Brain microvascular endothelial cell (primary cell): Measurements from ENCODE around the gene GUCA1A.
"Not testable (repeated sequence)": the region's sequence is repeated elsewhere in the genome, so short reads cannot be mapped to it uniquely, and the experiment has no call there.

Source experiments
- DNase-seq: peaks from one replicate; pipeline ENCODE4 v3.0.0-alpha.2; 2020
- H3K27ac ChIP-seq: fragments of 250-450 bp; sonication (Bioruptor Pico); 2 replicates; pipeline ENCODE4 v1.5.1; 2020; ENCODE audit warnings: mild to moderate bottlenecking, moderate library complexity
- H3K27me3 ChIP-seq: fragments of 250-450 bp; sonication (Bioruptor Pico); replicated peaks from 2 replicates; pipeline ENCODE4 v1.5.1; 2020; ENCODE audit warnings: mild to moderate bottlenecking
- H3K36me3 ChIP-seq: fragments of 250-450 bp; sonication (Bioruptor Pico); replicated peaks from 2 replicates; pipeline ENCODE4 v1.5.1; 2020; ENCODE audit warnings: mild to moderate bottlenecking
- H3K4me3 ChIP-seq: 2 replicates; pipeline ENCODE4 v1.5.1; 2011; ENCODE audit warnings: low read depth, mild to moderate bottlenecking, control low read depth, low read length, moderate library complexity
- CTCF ChIP-seq: IDR thresholded peaks from 2 replicates; pipeline ENCODE4 v1.5.1; 2011; ENCODE audit warnings: low read depth, mild to moderate bottlenecking, moderate library complexity, low read length, control low read depth, inconsistent platforms; ENCODE audit errors: missing control alignments
- in situ Hi-C: cut with HindIII; loops from 2 replicates; pipeline ENCODE4 v1.10.0; 2017; ENCODE audit warnings: low sequenced_read_pairs, low pct_ligation_motif_present

The GUCA1A gene

GRCh38 chr6:42211726-42212125 is 38.6 kb downstream of the GUCA1A start:
- no peak overlapping the region for H3K4me3 ChIP-seq
- H3K27me3 ChIP-seq = no peaks in the 10 kb centered on the region
- H3K27ac ChIP-seq = no peak overlapping the region
- no peak for DNase-seq
- H3K36me3 ChIP-seq = peaks cover 42% of the 10 kb centered on the region
- no peak for TF ChIP-seq CTCF
- in situ Hi-C loops = no loop called here

- in situ Hi-C loops = no loop called here
- H3K27me3 ChIP-seq = no peaks in the 10 kb centered on the region
- H3K36me3 ChIP-seq = peaks cover 42% of the 10 kb centered on the region
- TF ChIP-seq CTCF = no peak
- DNase-seq = no peak
- no peak overlapping the region for H3K4me3 ChIP-seq
- no peak overlapping the region for H3K27ac ChIP-seq
Measured at GRCh38 chr6:42212442-42212841, 39.3 kb downstream of the GUCA1A start.

- in situ Hi-C loops, H3K27ac ChIP-seq, H3K27me3 ChIP-seq, DNase-seq, H3K4me3 ChIP-seq: not testable (repeated sequence)
- H3K36me3 ChIP-seq = peaks cover 17% of the 10 kb centered on the region
Measured at GRCh38 chr6:42216495-42216894, 43.3 kb downstream of the GUCA1A start.

- H3K27ac ChIP-seq = peak overlapping the region; percentile 83
- peaks cover 11% of the 10 kb centered on the region for H3K36me3 ChIP-seq
- in situ Hi-C loops = no loop called here
- H3K27me3 ChIP-seq = no peaks in the 10 kb centered on the region
- peak overlapping the region; percentile 97 for H3K4me3 ChIP-seq
- TF ChIP-seq CTCF = no peak
- DNase-seq = no peak
Measured at GRCh38 chr6:42217157-42217518, 44.0 kb downstream of the GUCA1A start.

- peak within 1 kb of the TSS; percentile 83 for H3K27ac ChIP-seq
- in situ Hi-C loops = no loop called here
- peaks cover 11% of the 10 kb centered on the region for H3K36me3 ChIP-seq
- DNase-seq = peak; percentile 94
- TF ChIP-seq CTCF = no peak
- no peaks in the 10 kb centered on the region for H3K27me3 ChIP-seq
- peak within 1 kb of the TSS; percentile 97 for H3K4me3 ChIP-seq
Measured at GRCh38 chr6:42217519-42218367, 44.6 kb downstream of the GUCA1A start, which contains the start of gene MRPS10. Gene MRPS10, minus strand, starts transcription at chr6:42217861. Its CDS starts 12 bp downstream, at chr6:42217849.

GRCh38 chr6:42220807-42221206 is 47.6 kb downstream of the GUCA1A start:
- Histone ChIP-seq H3K36me3 (no peaks in the 10 kb centered on the region), H3K4me3 (no peak overlapping the region), H3K27ac (no peak overlapping the region), H3K27me3 (no peaks in the 10 kb centered on the region)
- no peak for TF ChIP-seq CTCF
- in situ Hi-C loops = no loop called here
- DNase-seq = no peak
